IPS DF 4.7 (cell line): ENCODE data around the gene CEP164.

Experiments
- DNase-seq: peaks from one replicate; pipeline ENCODE4 v3.0.0-alpha.2; 2013; ENCODE audit warnings: low spot score; ENCODE audit errors: extremely low read depth

The CEP164 gene

DNA sequence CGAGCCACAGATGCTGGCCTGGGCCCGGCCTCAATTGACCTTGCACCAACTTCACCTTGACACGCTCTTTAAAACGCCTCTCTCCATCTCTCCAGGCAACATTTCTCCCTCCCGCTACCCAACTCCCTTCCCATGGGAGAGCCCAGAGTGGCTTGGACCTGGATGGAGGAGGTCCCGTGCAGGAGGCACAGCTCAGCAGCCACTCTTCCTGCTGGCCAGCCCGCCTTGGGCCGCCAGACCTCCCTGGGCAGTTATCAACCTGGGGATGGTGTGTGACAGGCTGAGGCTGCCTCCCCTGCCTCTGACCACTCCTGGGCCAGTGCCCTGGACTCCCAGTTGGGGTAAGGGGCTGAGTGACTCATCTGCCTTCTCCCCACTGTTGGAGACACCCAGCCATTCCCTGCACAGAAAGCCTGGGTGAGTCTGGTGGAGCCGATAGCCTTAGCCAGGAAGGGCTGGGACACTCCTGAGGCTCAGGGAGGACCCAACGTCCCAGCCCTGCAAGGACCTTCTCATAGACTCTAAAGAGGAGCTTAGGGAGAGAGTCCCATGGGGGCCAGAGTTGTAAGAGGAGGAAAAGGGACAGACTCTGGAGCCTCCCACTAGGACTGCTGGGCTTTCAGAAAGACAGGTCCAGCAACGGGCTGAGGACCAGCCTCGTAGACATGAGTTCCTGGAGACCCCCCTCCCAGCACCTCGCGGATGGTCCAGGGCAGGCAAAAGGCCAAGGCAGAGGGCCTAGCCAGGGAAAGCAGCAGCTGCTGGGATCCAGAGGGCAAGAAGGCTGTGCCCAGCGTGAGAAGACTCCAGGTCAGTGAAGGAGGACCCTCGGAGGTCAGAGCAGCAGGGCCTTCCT, 131.7 kb downstream of the CEP164 start:
- DNase-seq, result no peak

DNA sequence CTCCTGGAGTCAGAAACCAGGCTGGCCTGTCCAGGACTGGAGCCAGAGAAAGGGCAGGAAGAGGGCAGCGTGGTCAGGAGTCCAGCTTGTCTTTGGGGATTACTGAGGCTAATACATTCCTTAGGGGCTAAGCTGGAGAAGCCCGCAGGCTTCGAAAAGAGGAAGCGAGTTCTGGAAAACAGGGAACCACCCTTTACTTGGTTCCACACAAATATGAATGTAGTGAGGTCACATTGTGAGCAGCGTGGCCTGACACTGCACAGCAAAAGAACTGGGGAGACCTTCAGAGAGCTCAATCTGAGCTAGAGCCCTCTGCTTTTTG, 132.3 kb downstream of the CEP164 start:
- DNase-seq, result no peak

GRCh38 chr11:117461396-117462182, 133.9 kb downstream of the CEP164 start:
- DNase-seq, result no peak

DNA sequence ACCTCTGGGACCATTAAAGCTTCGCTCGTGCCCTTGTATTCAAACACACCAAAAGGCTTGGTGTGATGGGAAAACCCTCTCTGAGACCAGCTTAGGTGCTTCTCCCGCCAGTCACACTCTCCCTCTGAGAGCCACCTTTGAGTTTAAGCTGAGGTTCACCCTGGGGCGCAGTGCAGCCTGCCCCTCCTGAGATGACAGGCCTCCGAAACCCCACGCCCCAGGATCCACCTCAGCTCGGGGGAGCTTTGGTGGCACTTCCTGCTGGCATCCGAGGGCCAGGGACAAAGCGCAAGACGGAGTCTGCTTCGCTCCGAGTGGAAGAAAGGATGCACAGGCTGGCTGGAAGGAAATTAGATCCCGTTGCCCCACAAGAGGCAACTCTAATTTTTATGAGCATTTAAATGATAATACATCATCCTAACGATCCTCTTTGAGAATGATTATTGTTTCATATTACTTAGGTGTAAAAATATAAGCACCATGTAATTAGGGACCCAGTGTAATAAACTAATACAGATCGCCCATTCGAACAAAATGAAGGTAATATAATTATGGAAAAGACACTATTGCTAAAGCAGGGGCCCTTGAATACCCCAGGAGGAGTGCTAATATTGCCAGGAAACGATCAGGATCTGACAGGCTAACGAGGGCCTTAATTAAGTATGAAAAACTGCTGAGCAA, 134.7 kb downstream of the CEP164 start:
- no peak for DNase-seq

DNA sequence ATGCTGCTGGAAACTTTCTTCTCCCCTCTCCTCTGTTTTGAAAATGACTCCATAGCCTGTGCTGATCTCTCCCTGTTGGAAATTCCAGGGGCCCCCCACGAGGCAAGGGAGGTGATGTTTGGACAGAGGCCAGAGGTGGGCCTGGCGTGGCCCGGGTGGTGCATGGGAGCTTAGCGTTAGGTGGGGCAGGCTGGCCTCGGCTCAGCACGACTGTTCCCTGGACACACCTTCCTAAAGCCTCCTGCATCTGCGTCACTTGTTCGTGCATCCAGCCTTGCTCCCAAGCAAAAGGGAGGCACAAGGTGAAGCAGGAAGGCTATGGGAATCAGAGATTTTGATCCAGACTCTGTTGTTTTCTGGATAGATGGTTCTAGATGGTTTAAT, 135.2 kb downstream of the CEP164 start:
- DNase-seq, result no peak
